ENCODE results near the gene RUNX2.

GRCh38 chr6:45300736-45301135, 27.4 kb upstream of the RUNX2 start:
- TF ChIP-seq POLR2A (IDR thresholded peaks at IDR 0.05) (no peak), CTCF (IDR thresholded peaks at IDR 0.05) (no peak)
